Measurements from ENCODE around the gene GRAP2. TPM values are rescaled to one million over a fixed set of nuclear protein-coding genes. Genes with fewer than 3 reads are reported as not detected.

GRAP2 gene
- total and polyA plus RNA-seq, 2 of the 4 experiments (the other 2 are of a cell fraction): not detected

DNA sequence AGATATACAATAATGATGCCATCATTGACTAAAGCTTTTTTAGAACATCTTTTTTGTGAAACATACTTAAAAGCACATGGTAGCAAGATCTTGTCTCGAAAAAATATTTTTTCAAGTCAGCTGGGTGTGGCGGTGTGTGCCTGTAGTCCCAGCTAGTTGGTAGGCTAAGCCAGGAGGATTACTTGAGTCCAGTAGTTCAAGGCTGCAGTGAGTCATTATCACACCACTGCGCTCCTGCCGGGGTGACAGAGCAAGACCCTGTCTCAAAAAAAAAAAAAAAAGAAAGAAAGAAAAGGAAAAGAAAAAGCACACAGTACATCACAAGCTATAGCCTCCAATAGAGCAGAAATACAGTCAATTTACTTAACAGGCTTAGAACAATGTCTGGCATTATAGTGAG lies 44.3 kb upstream of the GRAP2 start:
- Histone ChIP-seq H3K18ac (ENCODE audit: low read depth, low read length) (no peak overlapping the region), H4K91ac (ENCODE audit: insufficient read depth, low read depth, low read length) (no peak overlapping the region), H2AK9ac (replicated peaks; ENCODE audit: low read depth, low read length, poor library complexity) (no peak overlapping the region), H3K27me3 (ENCODE audit: control insufficient read depth, insufficient read depth, low read length) (peaks cover 17% of the 10 kb centered on the region), H2BK15ac (ENCODE audit: low read depth, low read length) (no peak overlapping the region), H3K56ac (ENCODE audit: extremely low read depth, insufficient read depth, low read length) (no peak overlapping the region), H3K4ac (ENCODE audit: low read depth, low read length) (no peak overlapping the region), H3K9me3 (ENCODE audit: control insufficient read depth, insufficient read depth, low read length) (no peaks in the 10 kb centered on the region), H2BK5ac (ENCODE audit: low read depth, low read length, poor library complexity, severe bottlenecking) (no peak overlapping the region), H3K14ac (replicated peaks; ENCODE audit: low read depth, low read length) (no peak overlapping the region), H3K4me3 (ENCODE audit: insufficient read depth, low read depth, low read length) (no peak overlapping the region), H3K23ac (ENCODE audit: low read depth, low read length) (no peak overlapping the region), H3K9me1 (ENCODE audit: insufficient read depth, low read length) (no peaks in the 10 kb centered on the region), H3K79me1 (ENCODE audit: low read depth in 1 of 2, low read length in 2 of 2) (no peaks in the 10 kb centered on the region), H3K9ac (ENCODE audit: low read depth, low read length) (no peak overlapping the region), H2BK20ac (ENCODE audit: low read depth, low read length) (no peak overlapping the region), H2AFZ (replicated peaks; ENCODE audit: low read length, poor library complexity) (no peak overlapping the region), H3K4me2 (ENCODE audit: low read depth, low read length) (no peak overlapping the region), H3K27ac (ENCODE audit: insufficient read depth, low read length) (no peak overlapping the region), H3K4me1 (ENCODE audit: control insufficient read depth, insufficient read depth, low read length) (no peaks in the 10 kb centered on the region), H3K36me3 (ENCODE audit: control insufficient read depth, insufficient read depth, low read length) (no peaks in the 10 kb centered on the region), H4K5ac (ENCODE audit: low read depth, low read length) (no peak overlapping the region), H2BK120ac (ENCODE audit: low read depth, low read length) (no peak overlapping the region), H4K20me1 (ENCODE audit: insufficient read depth, low read length) (no peaks in the 10 kb centered on the region), H2AK5ac (ENCODE audit: low read depth, low read length) (no peak overlapping the region), H4K8ac (ENCODE audit: low read depth in 2 of 2, low read length in 2 of 2) (no peak overlapping the region)
- ATAC-seq (ENCODE audit: low read depth) (no peak), DNase-seq (no peak)
- POLR2A ChIA-PET (ENCODE audit: unreplicated experiment): no interaction called here
- TF ChIP-seq MAFK (IDR thresholded peaks at IDR 0.05; ENCODE audit: low read depth, low read length): no peak
- no peak for TF ChIP-seq NFE2L2 (IDR thresholded peaks at IDR 0.05; ENCODE audit: low read depth, low read length)
- TF ChIP-seq BHLHE40 (IDR thresholded peaks at IDR 0.05; ENCODE audit: low read depth, low read length): no peak
- TF ChIP-seq CEBPB (IDR thresholded peaks at IDR 0.05; ENCODE audit: low read depth, low read length): no peak
- TF ChIP-seq RAD21 (IDR thresholded peaks at IDR 0.05; ENCODE audit: low read length): no peak
- no peak for TF ChIP-seq RFX5 (IDR thresholded peaks at IDR 0.05; ENCODE audit: low read depth, low read length)
- TF ChIP-seq MAZ (IDR thresholded peaks at IDR 0.05; ENCODE audit: borderline replicate concordance, low read depth, low read length): no peak
- TF ChIP-seq MXI1 (IDR thresholded peaks at IDR 0.05; ENCODE audit: borderline replicate concordance, low read depth, low read length): no peak
- no peak for TF ChIP-seq RCOR1 (IDR thresholded peaks at IDR 0.05; ENCODE audit: insufficient replicate concordance, low read length)
- TF ChIP-seq SMC3 (IDR thresholded peaks at IDR 0.05; ENCODE audit: low read depth, low read length): no peak
- TF ChIP-seq FOS (IDR thresholded peaks at IDR 0.05; ENCODE audit: low read depth, low read length): no peak
- TF ChIP-seq, protein P1, sequence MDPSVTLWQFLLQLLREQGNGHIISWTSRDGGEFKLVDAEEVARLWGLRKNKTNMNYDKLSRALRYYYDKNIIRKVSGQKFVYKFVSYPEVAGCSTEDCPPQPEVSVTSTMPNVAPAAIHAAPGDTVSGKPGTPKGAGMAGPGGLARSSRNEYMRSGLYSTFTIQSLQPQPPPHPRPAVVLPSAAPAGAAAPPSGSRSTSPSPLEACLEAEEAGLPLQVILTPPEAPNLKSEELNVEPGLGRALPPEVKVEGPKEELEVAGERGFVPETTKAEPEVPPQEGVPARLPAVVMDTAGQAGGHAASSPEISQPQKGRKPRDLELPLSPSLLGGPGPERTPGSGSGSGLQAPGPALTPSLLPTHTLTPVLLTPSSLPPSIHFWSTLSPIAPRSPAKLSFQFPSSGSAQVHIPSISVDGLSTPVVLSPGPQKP (IDR thresholded peaks at IDR 0.05; ENCODE audit: borderline replicate concordance, low read depth, low read length): no peak
- no CpG with 5 or more reads among the region's 4 CpGs for WGBS, 2 experiments (ENCODE audit: extremely low coverage in 2 of 2, insufficient read length in 1 of 2)
- BruUV-seq (replicated peaks): no TSS peak
- dilution Hi-C loops (cut with HindIII; ENCODE audit: low sequenced_read_pairs, unreplicated experiment) (no loop called here), intact Hi-C loops (cut with micrococcal nuclease) (no loop called here), in situ Hi-C loops (cut with MboI; ENCODE audit: low sequenced_read_pairs) (no loop called here)
- CTCF ChIA-PET: no interaction called here
